Psoas muscle (tissue), 8 donors: ENCODE measurements around the gene LDLRAD4. TPM values are rescaled to one million over a fixed set of nuclear protein-coding genes. Genes with fewer than 3 reads are reported as not detected.

Experiments used
- ATAC-seq, 4 donors: fragments of 200-7000 bp; cut with Tn5 transposase; one replicate each; pipeline ENCODE4 v1.9.1; 2020; ENCODE audit warnings: moderate library complexity in 3 of 4, mild to moderate bottlenecking in 2 of 4
- DNase-seq, 2 donors: peaks; one replicate each; pipeline ENCODE4 v3.0.0-alpha.2; 2020
- H3K27ac ChIP-seq: fragments of 200-600 bp; one replicate; pipeline ENCODE4 v1.8.0; 2022
- H3K27me3 ChIP-seq, 3 donors: fragments of 200-600 bp in 1 of 3; one replicate each; pipeline versions ENCODE4 v1.6.1 to v1.8.0; 2013 to 2022; ENCODE audit warnings: low read length in 2 of 3, mild to moderate bottlenecking in 2 of 3, moderate library complexity in 1 of 3; ENCODE audit not compliant: insufficient read depth in 3 of 3
- H3K36me3 ChIP-seq, 2 donors: fragments of 200-600 bp in 1 of 2; one replicate each; pipeline versions ENCODE4 v1.6.1 to v1.8.0; 2013 to 2022; ENCODE audit warnings: low read depth in 1 of 2, mild to moderate bottlenecking in 1 of 2, moderate library complexity in 1 of 2; ENCODE audit not compliant: insufficient read depth in 1 of 2
- H3K4me1 ChIP-seq: fragments of 200-600 bp; one replicate; pipeline ENCODE4 v1.8.0; 2022
- H3K4me3 ChIP-seq: fragments of 200-600 bp; one replicate; pipeline ENCODE4 v1.8.0; 2022; ENCODE audit warnings: mild to moderate bottlenecking
- H3K9me3 ChIP-seq: fragments of 200-600 bp; one replicate; pipeline ENCODE4 v1.8.0; 2022
- WGBS, 3 donors: extraction: QIAGEN DNeasy Blood & Tissue Kit; methylation state at CpG; one replicate each; pipeline versions ENCODE4 v1.1.6 to v1.1.7; 2013; 5-methylcytosine and 5-hydroxymethylcytosine counted together
- intact Hi-C, 2 donors: fragments of 100-400 bp; cut with DNase I; formaldehyde crosslinking; loops; one replicate each; pipeline versions ENCODE4 v1.11.0 to v1.14.2; 2022
- polyA plus RNA-seq, 3 donors: library from polyadenylated mRNA; stranded (reverse); fragments of 200-250 nt; gene quantifications; one replicate each; pipeline ENCODE4 v1.2.3, GENCODE V29; 2013
- total RNA-seq, 4 donors: library from RNA; stranded (reverse); fragmentation: NEBNext Ultra II Directional in 2 of 4; extraction: Animal tissue kit (Norgen Biotek cat#: 25700) in 2 of 4; gene quantifications; one replicate each; pipeline versions ENCODE4 v1.2.1 to v1.2.4, GENCODE V29; 2021 to 2023
- TF ChIP-seq, protein P1 (sequence below): fragments of 200-600 bp; IDR thresholded peaks from one replicate; pipeline ENCODE4 v1.8.0; 2022; ENCODE audit warnings: antibody characterized with exemption
- donor health status: healthy with polysubstance abuse.
- donor health status: DM: no; HTN: no; CAD: no; lungs with moderate emphysema.
- donor health status: Bipolar disorder and iron deficiency.
- donor health status: healthy.
- donor health status: DM: yes; HTN: yes; CAD: no.
- donor health status: DM: no; HTN: no; CAD: no.
- donor health status: DM: no; HTN: no; CAD: no.
- donor health status: DM: yes; HTN: yes; CAD: no.

Gene LDLRAD4
- total and polyA plus RNA-seq, 7 donors: 1.8 to 13.9 (median 3.8) TPM

DNA sequence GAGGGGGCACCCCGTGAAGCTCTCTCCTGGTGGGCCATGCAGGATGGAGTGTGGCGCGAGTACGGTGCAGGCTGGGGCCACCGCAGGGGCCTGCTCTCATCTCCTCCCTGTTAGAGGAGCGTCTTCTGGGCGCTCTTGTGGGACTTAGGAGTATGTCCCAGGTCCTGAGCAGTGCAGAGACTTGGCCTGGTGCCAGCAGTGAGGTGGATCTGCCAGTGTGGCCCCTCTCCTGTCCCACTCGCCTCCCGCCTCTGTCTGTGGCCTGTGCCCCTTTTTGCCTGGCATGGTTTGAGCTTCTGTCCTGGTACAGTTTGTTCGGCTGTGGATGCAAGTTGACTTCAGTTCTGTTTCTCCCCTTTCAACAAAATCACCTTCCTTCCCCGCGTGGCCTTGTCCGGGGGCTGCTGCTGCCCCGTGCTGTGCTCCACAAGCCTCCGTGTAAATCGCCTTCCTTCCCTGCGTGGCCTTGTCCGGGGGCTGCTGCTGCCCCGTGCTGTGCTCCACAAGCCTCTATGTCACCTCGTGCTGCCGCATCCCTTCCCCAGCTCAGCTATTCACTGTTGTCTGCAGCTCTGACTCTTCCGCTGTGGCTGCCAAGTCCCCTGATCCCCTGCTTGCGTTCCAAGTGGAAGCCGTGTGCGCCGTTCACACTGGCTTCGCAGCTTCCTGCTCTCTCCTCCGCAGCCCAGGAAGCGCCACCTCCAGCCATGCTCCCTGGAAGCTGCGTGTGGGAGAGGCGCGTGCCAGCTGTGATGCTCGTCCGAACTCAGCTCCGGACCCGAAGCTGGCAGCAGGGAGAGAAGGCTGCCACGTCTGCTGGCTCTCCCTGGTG is 13.7 kb downstream of the LDLRAD4 start:
- no peaks in the 10 kb centered on the region for H3K36me3 ChIP-seq
- H3K4me3 ChIP-seq: peak overlapping the region; percentile 39
- TF ChIP-seq, protein P1, sequence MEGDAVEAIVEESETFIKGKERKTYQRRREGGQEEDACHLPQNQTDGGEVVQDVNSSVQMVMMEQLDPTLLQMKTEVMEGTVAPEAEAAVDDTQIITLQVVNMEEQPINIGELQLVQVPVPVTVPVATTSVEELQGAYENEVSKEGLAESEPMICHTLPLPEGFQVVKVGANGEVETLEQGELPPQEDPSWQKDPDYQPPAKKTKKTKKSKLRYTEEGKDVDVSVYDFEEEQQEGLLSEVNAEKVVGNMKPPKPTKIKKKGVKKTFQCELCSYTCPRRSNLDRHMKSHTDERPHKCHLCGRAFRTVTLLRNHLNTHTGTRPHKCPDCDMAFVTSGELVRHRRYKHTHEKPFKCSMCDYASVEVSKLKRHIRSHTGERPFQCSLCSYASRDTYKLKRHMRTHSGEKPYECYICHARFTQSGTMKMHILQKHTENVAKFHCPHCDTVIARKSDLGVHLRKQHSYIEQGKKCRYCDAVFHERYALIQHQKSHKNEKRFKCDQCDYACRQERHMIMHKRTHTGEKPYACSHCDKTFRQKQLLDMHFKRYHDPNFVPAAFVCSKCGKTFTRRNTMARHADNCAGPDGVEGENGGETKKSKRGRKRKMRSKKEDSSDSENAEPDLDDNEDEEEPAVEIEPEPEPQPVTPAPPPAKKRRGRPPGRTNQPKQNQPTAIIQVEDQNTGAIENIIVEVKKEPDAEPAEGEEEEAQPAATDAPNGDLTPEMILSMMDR: no peak
- intact Hi-C loops: no loop called here
- ATAC-seq: peak; percentile 67 to 80 (median 70)
- H3K4me1 ChIP-seq: peaks cover 20% of the 10 kb centered on the region
- H3K9me3 ChIP-seq: no peaks in the 10 kb centered on the region
- WGBS, 3 donors: 44 to 67% (median 54%) methylated on average over 35 to 37 of the region's 37 CpGs
- no peak overlapping the region for H3K27ac ChIP-seq
- DNase-seq: peak; percentile 74 to 84
- no peaks in the 10 kb centered on the region for H3K27me3 ChIP-seq

GRCh38 chr18:13232971-13233786 is 14.6 kb downstream of the LDLRAD4 start:
- 88 to 90% (median 89%) methylated on average over 19 of the region's 19 CpGs for WGBS, 3 donors
- ATAC-seq (peak in 1 of 4 donors; percentile 6), DNase-seq (no peak)
- intact Hi-C loops: no loop called here
- no peaks in the 10 kb centered on the region for H3K36me3 ChIP-seq
- TF ChIP-seq, protein P1: no peak
- H3K4me1 ChIP-seq: peaks cover 20% of the 10 kb centered on the region
- no peaks in the 10 kb centered on the region for H3K9me3 ChIP-seq
- H3K27me3 ChIP-seq: no peaks in the 10 kb centered on the region
- H3K4me3 ChIP-seq: peak overlapping the region; percentile 39
- no peak overlapping the region for H3K27ac ChIP-seq

DNA sequence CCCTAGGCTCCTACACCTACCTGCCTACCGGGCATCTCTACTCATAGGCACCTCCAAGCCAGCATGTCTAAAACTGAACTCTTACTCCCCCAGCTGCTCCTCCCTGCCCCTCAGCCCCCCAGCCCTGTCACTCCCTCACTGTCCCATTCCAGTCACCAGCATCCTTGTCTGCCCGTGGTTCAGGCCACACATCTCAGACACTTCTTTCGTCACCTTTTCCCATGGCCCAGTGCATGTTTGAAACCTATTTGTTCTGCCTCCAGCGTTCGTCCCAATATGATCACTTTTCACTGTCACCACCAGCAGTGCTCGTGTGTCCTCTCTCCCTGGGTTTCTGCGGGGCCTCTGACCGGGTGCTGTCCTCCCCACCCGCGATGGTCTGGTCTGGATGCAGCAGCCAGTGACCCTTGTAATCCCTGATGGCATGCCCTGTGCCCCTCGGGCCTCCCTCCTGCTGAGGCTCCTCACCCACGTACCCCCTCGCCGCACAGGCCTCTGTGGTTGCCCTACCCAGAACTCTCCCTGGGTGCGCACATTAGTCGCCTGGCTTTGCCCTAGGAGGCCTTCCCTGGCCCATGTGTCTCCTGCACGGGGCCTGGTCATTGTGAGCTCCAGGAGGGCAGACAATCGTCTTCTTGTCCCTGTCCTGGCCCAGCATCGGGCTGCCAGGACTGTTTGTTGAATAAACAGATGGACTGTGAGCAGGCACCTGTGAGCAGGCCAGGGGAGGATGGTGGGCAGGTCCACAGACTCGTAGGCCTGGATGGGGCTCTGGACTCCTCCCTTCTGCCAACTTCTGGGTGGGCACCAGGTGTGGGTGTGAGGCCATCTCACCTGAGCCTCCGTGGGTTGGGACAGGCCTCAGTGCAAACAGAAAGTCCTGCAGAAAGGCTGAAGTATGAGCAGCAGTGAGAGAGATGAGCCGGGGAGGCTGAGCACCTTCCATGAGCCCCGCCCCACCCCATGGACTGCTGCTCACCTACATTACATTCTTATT is 15.5 kb downstream of the LDLRAD4 start:
- Histone ChIP-seq H3K9me3 (no peaks in the 10 kb centered on the region), H3K4me3 (no peak overlapping the region), H3K27ac (no peak overlapping the region), H3K4me1 (peaks cover 12% of the 10 kb centered on the region), H3K36me3 (no peaks in the 10 kb centered on the region), H3K27me3 (no peaks in the 10 kb centered on the region)
- TF ChIP-seq, protein P1: no peak
- DNase-seq (no peak), ATAC-seq (no peak)
- intact Hi-C loops: no loop called here
- 90 to 93% (median 90%) methylated on average over 23 of the region's 23 CpGs for WGBS, 3 donors

DNA sequence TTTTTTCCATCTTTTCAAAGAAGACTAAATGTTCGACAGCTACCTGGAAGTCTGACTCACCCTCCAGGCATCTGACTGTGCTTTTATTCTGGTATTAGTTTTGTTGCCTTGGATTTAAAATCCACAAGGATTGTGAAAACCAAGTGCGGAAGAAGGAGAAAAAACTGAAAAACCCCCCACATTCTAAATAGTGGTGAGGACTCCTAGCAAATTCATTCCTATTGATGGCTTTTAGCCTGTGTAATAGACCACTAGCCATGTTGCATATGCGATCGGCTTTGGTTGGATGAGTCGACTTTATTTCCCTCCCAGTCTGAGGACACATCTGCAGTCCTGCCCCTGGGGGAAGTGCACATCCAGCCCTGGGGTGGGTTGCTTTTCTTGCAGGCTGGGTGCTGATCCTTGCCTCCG is 16.9 kb downstream of the LDLRAD4 start:
- intact Hi-C loops: no loop called here
- TF ChIP-seq, protein P1: no peak
- H3K27ac ChIP-seq: no peak overlapping the region
- no peaks in the 10 kb centered on the region for H3K9me3 ChIP-seq
- peaks cover 13% of the 10 kb centered on the region for H3K4me1 ChIP-seq
- no peak for DNase-seq
- no peak for ATAC-seq
- H3K4me3 ChIP-seq: no peak overlapping the region
- H3K36me3 ChIP-seq: no peaks in the 10 kb centered on the region
- WGBS, 3 donors: 36 to 50% (median 44%) methylated on average over 6 of the region's 6 CpGs
- H3K27me3 ChIP-seq: no peaks in the 10 kb centered on the region
